ENCODE data around the gene RAB4B.

The RAB4B gene

DNA sequence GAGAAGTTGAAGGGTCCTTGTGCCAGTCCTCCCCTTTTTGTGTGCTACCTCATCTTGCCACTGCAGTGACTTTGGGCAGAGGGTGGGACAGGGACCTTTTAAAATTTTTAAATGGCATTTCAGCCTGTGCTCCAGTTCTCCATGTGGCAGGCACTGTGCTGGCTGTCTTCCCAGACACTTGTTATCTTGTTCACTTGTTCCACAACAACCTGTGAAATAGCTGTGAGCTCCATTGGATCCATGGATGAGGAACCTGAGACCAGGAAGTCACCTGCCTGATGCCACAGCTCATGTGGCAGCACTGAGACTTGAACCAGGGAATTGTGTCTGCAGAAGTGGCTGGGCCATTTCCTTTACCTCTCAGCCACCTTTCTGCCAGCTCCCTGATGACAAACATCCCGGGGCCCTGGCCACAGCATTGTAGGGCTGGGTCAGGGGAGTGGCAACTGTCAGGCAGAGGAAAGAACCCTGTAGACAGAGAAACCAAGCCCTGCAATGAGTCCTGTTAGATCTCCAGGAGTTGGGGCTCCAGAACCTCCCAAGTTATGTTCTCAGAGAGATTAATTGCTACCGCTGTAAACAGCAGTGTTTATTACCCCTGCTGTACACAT lies 27.3 kb downstream of the RAB4B start:
- H3K56ac ChIP-seq (ENCODE audit: low read length): no peak overlapping the region
- H3K23ac ChIP-seq (ENCODE audit: low read length): no peak overlapping the region
- H3K27ac ChIP-seq (ENCODE audit: low read depth, low read length): no peak overlapping the region
- peaks cover 10% of the 10 kb centered on the region for H3K36me3 ChIP-seq (ENCODE audit: control insufficient read depth, insufficient read depth, low read length)
- no peak overlapping the region for H2BK120ac ChIP-seq (ENCODE audit: low read depth, low read length)
- peaks cover 36% of the 10 kb centered on the region for H3K79me1 ChIP-seq (ENCODE audit: low read length)
- peaks cover 8% of the 10 kb centered on the region for H3K4me1 ChIP-seq (ENCODE audit: control insufficient read depth, low read depth, low read length)
- H3K27me3 ChIP-seq (ENCODE audit: insufficient read depth, low read length, poor library complexity): no peaks in the 10 kb centered on the region
- H2BK15ac ChIP-seq (replicated peaks; ENCODE audit: low read depth): no peak overlapping the region
- H3K18ac ChIP-seq (ENCODE audit: low read length): no peak overlapping the region
- no peak overlapping the region for H3K4me3 ChIP-seq (ENCODE audit: low read length)
- H2AK5ac ChIP-seq (ENCODE audit: low read length): no peak overlapping the region
- H3K79me2 ChIP-seq (ENCODE audit: control insufficient read depth, insufficient read depth, low read length): peaks cover 53% of the 10 kb centered on the region
- no peak overlapping the region for H4K5ac ChIP-seq (ENCODE audit: low read length)
- no peak overlapping the region for H2BK5ac ChIP-seq (ENCODE audit: low read length)
- no peak overlapping the region for H3K9ac ChIP-seq (ENCODE audit: low read length)
- no peak overlapping the region for H3K4me2 ChIP-seq (ENCODE audit: low read length)
- no peak for DNase-seq
- no peak overlapping the region for H4K8ac ChIP-seq (ENCODE audit: low read depth, low read length)
- no CpG with 5 or more reads among the region's 2 CpGs for WGBS (ENCODE audit: extremely low coverage, insufficient coverage, low lambda C conversion rate)
- no peak overlapping the region for H3K4ac ChIP-seq (ENCODE audit: low read depth, low read length)

- no peak overlapping the region for H3K18ac ChIP-seq (ENCODE audit: low read length)
Measured at GRCh38 chr19:40806423-40807146, 28.5 kb downstream of the RAB4B start.

GRCh38 chr19:40807147-40808020 lies 29.3 kb downstream of the RAB4B start:
- H3K27ac ChIP-seq (ENCODE audit: low read depth, low read length): no peak overlapping the region
- peaks cover 8% of the 10 kb centered on the region for H3K36me3 ChIP-seq (ENCODE audit: control insufficient read depth, insufficient read depth, low read length)

More at GRCh38 chr19:40806423-40807146, 28.5 kb downstream of the RAB4B start:
- H2BK15ac ChIP-seq (replicated peaks; ENCODE audit: low read depth): no peak overlapping the region
- peak overlapping the region; percentile 0 for H3K56ac ChIP-seq (ENCODE audit: low read length)
- no CpG with 5 or more reads among the region's 26 CpGs for WGBS (ENCODE audit: extremely low coverage, insufficient coverage, low lambda C conversion rate)
- no peak overlapping the region for H3K4me3 ChIP-seq (ENCODE audit: low read length)
- H4K8ac ChIP-seq (ENCODE audit: low read depth, low read length): no peak overlapping the region
- H2BK5ac ChIP-seq (ENCODE audit: low read length): no peak overlapping the region
- H2AK5ac ChIP-seq (ENCODE audit: low read length): no peak overlapping the region
- no peak overlapping the region for H4K5ac ChIP-seq (ENCODE audit: low read length)
- H3K4me1 ChIP-seq (ENCODE audit: control insufficient read depth, low read depth, low read length): peaks cover 8% of the 10 kb centered on the region
- H3K36me3 ChIP-seq (ENCODE audit: control insufficient read depth, insufficient read depth, low read length): peaks cover 8% of the 10 kb centered on the region
- H3K4ac ChIP-seq (ENCODE audit: low read depth, low read length): no peak overlapping the region
- peak; percentile 100 for DNase-seq
- H3K4me2 ChIP-seq (ENCODE audit: low read length): peak overlapping the region; percentile 3
- H3K79me2 ChIP-seq (ENCODE audit: control insufficient read depth, insufficient read depth, low read length): peaks cover 42% of the 10 kb centered on the region
- no peak overlapping the region for H3K23ac ChIP-seq (ENCODE audit: low read length)
- no peaks in the 10 kb centered on the region for H3K27me3 ChIP-seq (ENCODE audit: insufficient read depth, low read length, poor library complexity)
- H3K79me1 ChIP-seq (ENCODE audit: low read length): peaks cover 34% of the 10 kb centered on the region
- H3K9ac ChIP-seq (ENCODE audit: low read length): no peak overlapping the region
- no peak overlapping the region for H2BK120ac ChIP-seq (ENCODE audit: low read depth, low read length)
- no peak overlapping the region for H3K27ac ChIP-seq (ENCODE audit: low read depth, low read length)

GRCh38 chr19:40808021-40808325 lies 29.9 kb downstream of the RAB4B start:
- H3K4ac ChIP-seq (ENCODE audit: low read depth, low read length): no peak overlapping the region
- no peak overlapping the region for H3K4me2 ChIP-seq (ENCODE audit: low read length)
- peaks cover 8% of the 10 kb centered on the region for H3K36me3 ChIP-seq (ENCODE audit: control insufficient read depth, insufficient read depth, low read length)
- H3K4me3 ChIP-seq (ENCODE audit: low read length): no peak overlapping the region
- no peak overlapping the region for H4K8ac ChIP-seq (ENCODE audit: low read depth, low read length)
- no peak overlapping the region for H2BK5ac ChIP-seq (ENCODE audit: low read length)
- H3K18ac ChIP-seq (ENCODE audit: low read length): no peak overlapping the region
- no peak overlapping the region for H3K56ac ChIP-seq (ENCODE audit: low read length)
- no peak overlapping the region for H2AK5ac ChIP-seq (ENCODE audit: low read length)
- no peak overlapping the region for H2BK120ac ChIP-seq (ENCODE audit: low read depth, low read length)
- no peak overlapping the region for H3K9ac ChIP-seq (ENCODE audit: low read length)
- no peak overlapping the region for H3K23ac ChIP-seq (ENCODE audit: low read length)
- no peak for DNase-seq
- H3K27me3 ChIP-seq (ENCODE audit: insufficient read depth, low read length, poor library complexity): no peaks in the 10 kb centered on the region
- no peak overlapping the region for H3K27ac ChIP-seq (ENCODE audit: low read depth, low read length)
- peaks cover 8% of the 10 kb centered on the region for H3K4me1 ChIP-seq (ENCODE audit: control insufficient read depth, low read depth, low read length)
- no peak overlapping the region for H2BK15ac ChIP-seq (replicated peaks; ENCODE audit: low read depth)
- peaks cover 28% of the 10 kb centered on the region for H3K79me2 ChIP-seq (ENCODE audit: control insufficient read depth, insufficient read depth, low read length)
- peaks cover 27% of the 10 kb centered on the region for H3K79me1 ChIP-seq (ENCODE audit: low read length)
- no CpG with 5 or more reads among the region's 2 CpGs for WGBS (ENCODE audit: extremely low coverage, insufficient coverage, low lambda C conversion rate)
- no peak overlapping the region for H4K5ac ChIP-seq (ENCODE audit: low read length)

More at GRCh38 chr19:40807147-40808020, 29.3 kb downstream of the RAB4B start:
- H4K8ac ChIP-seq (ENCODE audit: low read depth, low read length): no peak overlapping the region
- H2BK5ac ChIP-seq (ENCODE audit: low read length): no peak overlapping the region
- H3K27me3 ChIP-seq (ENCODE audit: insufficient read depth, low read length, poor library complexity): no peaks in the 10 kb centered on the region
- no peak overlapping the region for H2BK120ac ChIP-seq (ENCODE audit: low read depth, low read length)
- no peak overlapping the region for H2AK5ac ChIP-seq (ENCODE audit: low read length)
- H3K4ac ChIP-seq (ENCODE audit: low read depth, low read length): peak overlapping the region; percentile 48
- peaks cover 34% of the 10 kb centered on the region for H3K79me2 ChIP-seq (ENCODE audit: control insufficient read depth, insufficient read depth, low read length)
- no peak overlapping the region for H3K4me3 ChIP-seq (ENCODE audit: low read length)
- H3K18ac ChIP-seq (ENCODE audit: low read length): no peak overlapping the region
- H3K79me1 ChIP-seq (ENCODE audit: low read length): peaks cover 32% of the 10 kb centered on the region
- no peak overlapping the region for H2BK15ac ChIP-seq (replicated peaks; ENCODE audit: low read depth)
- no peak overlapping the region for H4K5ac ChIP-seq (ENCODE audit: low read length)
- H3K23ac ChIP-seq (ENCODE audit: low read length): no peak overlapping the region
- no CpG with 5 or more reads among the region's 18 CpGs for WGBS (ENCODE audit: extremely low coverage, insufficient coverage, low lambda C conversion rate)
- peak; percentile 85 for DNase-seq
- H3K9ac ChIP-seq (ENCODE audit: low read length): no peak overlapping the region
- peaks cover 8% of the 10 kb centered on the region for H3K4me1 ChIP-seq (ENCODE audit: control insufficient read depth, low read depth, low read length)
- no peak overlapping the region for H3K56ac ChIP-seq (ENCODE audit: low read length)
- no peak overlapping the region for H3K4me2 ChIP-seq (ENCODE audit: low read length)

- no peak overlapping the region for H3K4me3 ChIP-seq (ENCODE audit: low read length)
- peaks cover 5% of the 10 kb centered on the region for H3K4me1 ChIP-seq (ENCODE audit: control insufficient read depth, low read depth, low read length)
- H3K18ac ChIP-seq (ENCODE audit: low read length): no peak overlapping the region
- H2BK5ac ChIP-seq (ENCODE audit: low read length): no peak overlapping the region
- H4K5ac ChIP-seq (ENCODE audit: low read length): no peak overlapping the region
- H3K27ac ChIP-seq (ENCODE audit: low read depth, low read length): no peak overlapping the region
- H3K36me3 ChIP-seq (ENCODE audit: control insufficient read depth, insufficient read depth, low read length): peaks cover 8% of the 10 kb centered on the region
- WGBS (ENCODE audit: extremely low coverage, insufficient coverage, low lambda C conversion rate): no CpG with 5 or more reads among the region's 5 CpGs
- peaks cover 25% of the 10 kb centered on the region for H3K79me1 ChIP-seq (ENCODE audit: low read length)
- H3K4me2 ChIP-seq (ENCODE audit: low read length): no peak overlapping the region
- H3K56ac ChIP-seq (ENCODE audit: low read length): no peak overlapping the region
- no peak for DNase-seq
- H3K27me3 ChIP-seq (ENCODE audit: insufficient read depth, low read length, poor library complexity): no peaks in the 10 kb centered on the region
- H2BK120ac ChIP-seq (ENCODE audit: low read depth, low read length): no peak overlapping the region
- no peak overlapping the region for H2AK5ac ChIP-seq (ENCODE audit: low read length)
- peaks cover 23% of the 10 kb centered on the region for H3K79me2 ChIP-seq (ENCODE audit: control insufficient read depth, insufficient read depth, low read length)
- no peak overlapping the region for H2BK15ac ChIP-seq (replicated peaks; ENCODE audit: low read depth)
- no peak overlapping the region for H3K9ac ChIP-seq (ENCODE audit: low read length)
- H4K8ac ChIP-seq (ENCODE audit: low read depth, low read length): no peak overlapping the region
- H3K4ac ChIP-seq (ENCODE audit: low read depth, low read length): no peak overlapping the region
- H3K23ac ChIP-seq (ENCODE audit: low read length): no peak overlapping the region
Measured at GRCh38 chr19:40808497-40808896, 30.4 kb downstream of the RAB4B start.
